K562 (cell line): ENCODE data around the gene SHISA4. TPM values are rescaled to one million over a fixed set of nuclear protein-coding genes. Genes with fewer than 3 reads are reported as not detected.

Source experiments
- ATAC-seq: fragments of 200-7000 bp; cut with Tn5 transposase; 3 replicates; pipeline ENCODE4 v1.9.1; 2020; ENCODE audit warnings: moderate library complexity
- BruUV-seq: library from RNA; stranded (reverse); fragments of 400-500 nt; replicated peaks from 2 replicates; lab custom pipeline; 2021; lab: Mats Ljungman, UMichigan
- CTCF ChIA-PET: fragments of 300-600 bp; formaldehyde crosslinking; extraction: SDS; loops from one replicate; lab custom pipeline; 2021; ENCODE audit warnings: low intra/inter-chr PET ratio; lab: Yijun Ruan, JAX
- POLR2A ChIA-PET: fragments of 300-600, 350-650 bp; sonication (Branson Sonifier 250); formaldehyde crosslinking; extraction: SDS; loops from one replicate; lab custom pipeline; 2021; ENCODE audit warnings: antibody characterized with exemption, inconsistent platforms; lab: Yijun Ruan, JAX
- DNase-seq, 4 experiments: peaks; one replicate each; pipeline versions ENCODE4 v3.0.0 to v3.0.0-alpha.2; 2011 to 2018; ENCODE audit warnings: low spot score in 3 of 4, mixed read lengths in 3 of 4; ENCODE audit errors: extremely low read depth in 1 of 4
- FAIRE-seq: peaks from 2 replicates; lab custom pipeline; 2011; peaks lifted over from hg19 to GRCh38; lab: Jason Lieb, UNC
- H2AFZ ChIP-seq: 2 replicates; pipeline ENCODE4 v1.6.0; 2011; ENCODE audit warnings: low read depth, low read length, control low read depth, inconsistent platforms
- H3K27ac ChIP-seq: fragments of 200-600 bp; 3 replicates; pipeline ENCODE4 v1.8.0; 2011; ENCODE audit warnings: low read depth, mild to moderate bottlenecking, control low read depth, inconsistent platforms, low read length, moderate library complexity, mixed read lengths; ENCODE audit errors: extremely low read depth
- H3K27me3 ChIP-seq, 2 experiments: fragments of 300-600 bp in 1 of 2; 2 replicates in 1 of 2; 3 replicates in 1 of 2; pipeline versions ENCODE4 v1.6.0 to v1.8.0; 2011; ENCODE audit warnings: inconsistent platforms in 2 of 2, low read length in 2 of 2, mild to moderate bottlenecking in 1 of 2, mixed read lengths in 1 of 2, moderate library complexity in 1 of 2; ENCODE audit not compliant: control insufficient read depth in 2 of 2, insufficient read depth in 2 of 2
- H3K36me3 ChIP-seq: fragments of 300-600 bp; 3 replicates; pipeline ENCODE4 v1.8.0; 2011; ENCODE audit warnings: mild to moderate bottlenecking, low read length, inconsistent platforms; ENCODE audit not compliant: control insufficient read depth, insufficient read depth
- H3K4me1 ChIP-seq, 2 experiments: fragments of 200-600 bp in 1 of 2; replicated peaks in 1 of 2; 2 replicates in 1 of 2; 3 replicates in 1 of 2; pipeline versions ENCODE4 v1.5.1 to v1.8.0; 2011; ENCODE audit warnings: inconsistent platforms in 2 of 2, low read length in 2 of 2, mild to moderate bottlenecking in 1 of 2, mixed read lengths in 1 of 2, moderate library complexity in 1 of 2; ENCODE audit not compliant: control insufficient read depth in 2 of 2, insufficient read depth in 2 of 2
- H3K4me2 ChIP-seq: 2 replicates; pipeline ENCODE4 v1.6.1; 2011; ENCODE audit warnings: low read length, control low read depth, inconsistent platforms, mixed read lengths; ENCODE audit not compliant: insufficient read depth
- H3K4me3 ChIP-seq: fragments of 200-600 bp; sonication (generic), shearing (Covaris generic); 2 replicates; pipeline ENCODE4 v1.5.1; 2016; ENCODE audit warnings: control low read depth, inconsistent platforms
- H3K79me2 ChIP-seq: fragments of 200-600 bp; 3 replicates; pipeline ENCODE4 v1.8.0; 2011; ENCODE audit warnings: low read length, inconsistent platforms; ENCODE audit not compliant: control insufficient read depth, insufficient read depth
- H3K9ac ChIP-seq, 2 experiments: 2 replicates each; pipeline versions ENCODE4 v1.6.0 to v1.6.1; 2011; ENCODE audit warnings: low read depth in 2 of 2, low read length in 2 of 2, control low read depth in 1 of 2, inconsistent platforms in 1 of 2, mild to moderate bottlenecking in 1 of 2, mixed read lengths in 1 of 2; ENCODE audit not compliant: insufficient read depth in 1 of 2
- H3K9me1 ChIP-seq: one replicate; pipeline ENCODE4 v1.6.0; 2011; ENCODE audit warnings: inconsistent platforms, mild to moderate bottlenecking, low read length, moderate library complexity; ENCODE audit not compliant: control insufficient read depth, insufficient read depth
- H3K9me3 ChIP-seq: replicated peaks from 2 replicates; pipeline ENCODE4 v1.5.1; 2011; ENCODE audit warnings: low read depth, low read length, inconsistent platforms; ENCODE audit not compliant: control insufficient read depth, insufficient read depth
- H4K20me1 ChIP-seq: replicated peaks from 2 replicates; pipeline ENCODE4 v1.6.1; 2011; ENCODE audit warnings: low read length, inconsistent platforms, mixed read lengths; ENCODE audit not compliant: control insufficient read depth, insufficient read depth
- E2F4 ChIP-seq: sonication (generic); formaldehyde crosslinking; IDR thresholded peaks from 2 replicates; pipeline ENCODE4 v1.8.0; 2022; ENCODE audit warnings: mild to moderate bottlenecking, low read depth, missing genetic modification reagents
- E2F5 ChIP-seq: sonication (generic); formaldehyde crosslinking; IDR thresholded peaks from 2 replicates; pipeline ENCODE4 v1.8.0; 2022; ENCODE audit warnings: mild to moderate bottlenecking, missing genetic modification reagents
- ELF4 ChIP-seq: fragments of 450-650 bp; formaldehyde crosslinking; IDR thresholded peaks from 2 replicates; pipeline ENCODE4 v1.4.0; 2022; ENCODE audit warnings: missing genetic modification characterization
- HNRNPK ChIP-seq: fragments of 200-400 bp; formaldehyde crosslinking; IDR thresholded peaks from one replicate; pipeline ENCODE4 v1.6.1; 2018; ENCODE audit warnings: mild to moderate bottlenecking, low read depth, low read length; ENCODE audit not compliant: poor library complexity, severe bottlenecking
- HSF4 ChIP-seq: fragments of 250-450 bp; sonication (Bioruptor Pico); IDR thresholded peaks from 2 replicates; pipeline ENCODE4 v2.1.2; 2022; ENCODE audit warnings: mild to moderate bottlenecking, moderate library complexity, borderline replicate concordance
- ILK ChIP-seq: fragments of 450-650 bp; IDR thresholded peaks from 2 replicates; pipeline ENCODE4 v1.6.1; 2016; ENCODE audit warnings: missing genetic modification characterization, low read depth, mild to moderate bottlenecking, missing compliant biosample characterization, moderate library complexity, borderline replicate concordance
- KLF16 ChIP-seq: IDR thresholded peaks from 2 replicates; pipeline ENCODE4 v1.6.1; 2016; ENCODE audit warnings: antibody characterized with exemption
- MEF2D ChIP-seq: conservative IDR thresholded peaks from 2 replicates; pipeline ENCODE4 v1.6.1; 2016; ENCODE audit warnings: low read depth, missing genetic modification characterization, missing compliant biosample characterization
- NBN ChIP-seq: fragments of 450-650 bp; IDR thresholded peaks from 2 replicates; pipeline ENCODE4 v1.6.1; 2016; ENCODE audit warnings: low read depth, mild to moderate bottlenecking
- NR2C2 ChIP-seq, 2 experiments: fragments of 200-800 bp in 1 of 2; sonication (Bioruptor generic) in 1 of 2; sonication (generic) in 1 of 2; formaldehyde crosslinking in 1 of 2; IDR thresholded peaks; 2 replicates each; pipeline versions ENCODE4 v1.6.1 to v1.8.0; 2016 to 2022; ENCODE audit warnings: mild to moderate bottlenecking in 1 of 2, missing compliant biosample characterization in 1 of 2, missing genetic modification characterization in 1 of 2, missing genetic modification reagents in 1 of 2
- SETDB1 ChIP-seq: IDR thresholded peaks from one replicate; pipeline ENCODE4 v1.6.1; 2012; ENCODE audit warnings: low read length, control low read depth, inconsistent platforms
- SMAD3 ChIP-seq: fragments of 450-650 bp; formaldehyde crosslinking; conservative IDR thresholded peaks from 2 replicates; pipeline ENCODE4 v1.4.0; 2020; ENCODE audit warnings: mild to moderate bottlenecking
- STAT5A ChIP-seq: IDR thresholded peaks from 2 replicates; pipeline ENCODE4 v1.6.1; 2012; ENCODE audit warnings: low read length, inconsistent platforms, borderline replicate concordance
- ZNF263 ChIP-seq: sonication (generic); formaldehyde crosslinking; IDR thresholded peaks from 2 replicates; pipeline ENCODE4 v1.8.0; 2022; ENCODE audit warnings: mild to moderate bottlenecking, missing genetic modification reagents, borderline replicate concordance
- ZNF395 ChIP-seq: fragments of 200-800 bp; sonication (Bioruptor generic); IDR thresholded peaks from 2 replicates; pipeline ENCODE4 v1.6.1; 2017; ENCODE audit warnings: missing genetic modification characterization, missing compliant biosample characterization
- ZNF445 ChIP-seq: fragments of 250-450 bp; sonication (Bioruptor Pico); IDR thresholded peaks from 2 replicates; pipeline ENCODE4 v1.4.0; 2020; ENCODE audit warnings: low read depth, mild to moderate bottlenecking, moderate library complexity
- ZNF584 ChIP-seq: fragments of 200-800 bp; sonication (Bioruptor generic); IDR thresholded peaks from 2 replicates; pipeline ENCODE4 v1.6.1; 2016; ENCODE audit warnings: low read depth, mild to moderate bottlenecking, missing genetic modification characterization, missing compliant biosample characterization
- ZNF589 ChIP-seq: fragments of 200-800 bp; sonication (Bioruptor generic); IDR thresholded peaks from 2 replicates; pipeline ENCODE4 v1.6.1; 2016; ENCODE audit warnings: low read depth, missing genetic modification characterization, missing compliant biosample characterization
- WGBS: fragments of 100-300 bp; shearing (Covaris generic); methylation state at CpG from one replicate; pipeline ENCODE4 v1.1.6; 2016; ENCODE audit warnings: low coverage, mixed read lengths; ENCODE audit not compliant: insufficient coverage; ENCODE audit errors: missing lambda C conversion rate; 5-methylcytosine and 5-hydroxymethylcytosine counted together
- in situ Hi-C: fragments of 300-500 bp; cut with MboI; formaldehyde crosslinking; loops from 4 replicates; pipeline ENCODE4 v1.15.0; 2018; ENCODE audit warnings: inconsistent platforms, mixed read lengths
- intact Hi-C: fragments of 100-400 bp; cut with micrococcal nuclease; formaldehyde crosslinking; loops from 2 replicates; pipeline ENCODE4 v1.14.2; 2022
- polyA plus RNA-seq, 8 experiments: library from polyadenylated mRNA; depleted of rRNA in 4 of 8; stranded (reverse) in 5 of 8; unstranded in 3 of 8; fragments of >200 nt; fragmentation: Nextera tagmentation in 2 of 8; fragmentation: Illumina TruSeq in 1 of 8; extraction: Ambion mirVana in 2 of 8; extraction: Trizol in 1 of 8; gene quantifications; 2 replicates each; pipeline versions ENCODE4 v1.2.1 to v1.2.3, GENCODE V29; 2011 to 2014; ENCODE audit warnings: inconsistent platforms in 1 of 8, missing spikeins in 1 of 8
- total RNA-seq, 7 experiments: library from RNA; depleted of rRNA in 6 of 7; stranded (reverse); fragments of >200 nt in 6 of 7; fragmentation: Illumina TruSeq in 2 of 7; extraction: Trizol in 2 of 7; gene quantifications; 2 replicates each; pipeline versions ENCODE4 v1.2.1 to v1.2.3, GENCODE V29; 2011 to 2021; ENCODE audit warnings: low replicate concordance in 1 of 7

SHISA4 gene
- total and polyA plus RNA-seq, 9 of the 15 experiments (the other 6 are each of a cell fraction or from before 2014, with no cell fraction given), result 0.15 to 0.95 (median 0.68) TPM; not detected in 2

DNA sequence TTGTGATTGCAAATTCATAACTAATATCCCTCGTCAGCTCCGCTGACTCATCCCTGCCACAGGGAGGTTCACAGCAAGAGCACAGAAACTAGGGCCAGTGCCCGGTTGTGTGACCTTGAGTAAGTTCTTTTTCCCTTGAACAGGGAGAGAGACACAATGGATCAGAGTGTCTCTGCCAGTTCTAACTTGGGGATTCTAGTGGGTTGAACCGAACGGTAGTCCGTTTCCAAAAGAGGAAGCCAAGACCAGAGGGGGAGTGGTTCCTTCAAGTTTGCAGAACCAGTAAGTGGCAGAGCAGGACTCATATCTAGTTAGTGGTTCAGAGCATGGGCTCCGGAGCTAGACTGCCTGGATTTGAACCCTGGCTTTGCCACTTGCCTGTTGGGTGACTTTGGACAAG lies 4.9 kb upstream of the SHISA4 start:
- intact Hi-C loops, result loop anchor here (5.0 kb wide), 3 partner anchors 56 to 351 kb away; partner anchors contain the start of gene IPO9
- no peaks in the 10 kb centered on the region for H4K20me1 ChIP-seq
- POLR2A ChIA-PET, result interaction anchor here (0.6 to 2.5 kb wide), 12 partner anchors 8 to 132 kb away, joined by 3 to 10 read pairs (median 4); partner anchors contain the start of gene TIMM17A
- H3K27me3 ChIP-seq, result no peaks in the 10 kb centered on the region
- peaks cover 3% of the 10 kb centered on the region; the same call in 1 of the 3 replicates for H3K36me3 ChIP-seq
- no peaks in the 10 kb centered on the region for H3K9me1 ChIP-seq
- H3K27ac ChIP-seq, result peak overlapping the region; percentile 43; the same call in 2 of the 3 replicates
- peak overlapping the region; percentile 10 for H3K4me2 ChIP-seq
- FAIRE-seq, result peak; percentile 49
- ATAC-seq, result peak; percentile 47
- 7% methylated on average over 7 of the region's 7 CpGs for WGBS
- no peak overlapping the region for H3K4me3 ChIP-seq
- H3K79me2 ChIP-seq, result no peaks in the 10 kb centered on the region
- no peaks in the 10 kb centered on the region for H3K9me3 ChIP-seq
- peak; percentile 42 to 69 (median 52) for DNase-seq
- H3K9ac ChIP-seq, result peak overlapping the region; percentile 22 to 28; a peak in 3 of 4 replicates
- BruUV-seq, result no TSS peak
- CTCF ChIA-PET, result no interaction called here
- H3K4me1 ChIP-seq, result peaks cover 41 to 55% of the 10 kb centered on the region in 2 experiments
- in situ Hi-C loops, result no loop called here
- peak overlapping the region; percentile 62 for H2AFZ ChIP-seq
- TF ChIP-seq E2F4 (CRISPR knock-in tag), result no peak
- TF ChIP-seq ZNF584 (CRISPR knock-in tag), result peak; percentile 43; the same call in 1 of the 2 replicates
- TF ChIP-seq HSF4 (CRISPR knock-in tag), result no peak
- peak; percentile 54; the same call in 1 of the 2 replicates for TF ChIP-seq ZNF263 (CRISPR knock-in tag)
- TF ChIP-seq NR2C2 (CRISPR knock-in tag; IDR thresholded peaks at IDR 0.05), result no peak
- peak; percentile 41; the same call in 1 of the 2 replicates for TF ChIP-seq NR2C2 (tag; IDR thresholded peaks at IDR 0.05)
- no peak for TF ChIP-seq HNRNPK
- no peak for TF ChIP-seq ILK
- 0 out of 2 replicates have a peak, but pooled peaks have one; percentile 30 for TF ChIP-seq E2F5 (CRISPR knock-in tag)
- TF ChIP-seq STAT5A, result no peak
- TF ChIP-seq ZNF445, result no peak
- peak; percentile 57; the same call in 1 of the 2 replicates for TF ChIP-seq ZNF589
- no peak for TF ChIP-seq ZNF395 (CRISPR knock-in tag)
- 0 out of 2 replicates have a peak, but pooled peaks have one; percentile 44 for TF ChIP-seq MEF2D (tag)
- no peak for TF ChIP-seq KLF16
- TF ChIP-seq ELF4, result peak; percentile 74; the same call in 1 of the 2 replicates
- TF ChIP-seq SETDB1, result no peak
- 0 out of 2 replicates have a peak, but pooled peaks have one; percentile 66 for TF ChIP-seq SMAD3 (CRISPR knock-in tag)
- no peak for TF ChIP-seq NBN
